ENCODE results near the gene CPXM1. TPM values are rescaled to one million over a fixed set of nuclear protein-coding genes. Genes with fewer than 3 reads are reported as not detected.
"Not testable (repeated sequence)": the region's sequence is repeated elsewhere in the genome, so short reads cannot be mapped to it uniquely, and the experiment has no call there.

Gene CPXM1
- total RNA-seq, 2 experiments from 2014 or later: 1.6 to 1.7 TPM

DNA sequence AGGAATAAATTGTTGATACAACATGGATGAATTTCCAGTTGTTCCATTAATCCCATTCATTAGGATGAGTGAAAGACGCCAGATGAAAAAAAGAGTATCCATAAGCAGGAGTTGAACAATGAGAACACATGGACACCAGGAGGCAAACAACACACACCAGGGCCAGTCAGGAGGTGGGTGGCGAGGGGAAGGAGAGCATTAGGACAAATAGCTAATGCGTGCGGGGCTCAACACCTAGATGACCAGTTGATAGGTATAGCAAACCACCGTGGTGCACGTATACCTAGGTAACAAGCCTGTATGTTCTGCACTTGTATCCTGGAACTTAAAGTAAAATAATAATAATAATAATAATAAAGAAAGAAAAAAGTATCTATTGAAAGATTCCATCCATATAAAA, 28.9 kb upstream of the CPXM1 start:
- ChIA-PET CTCF (no interaction called here), POLR2A (no interaction called here)

- POLR2A ChIA-PET: no interaction called here
- CTCF ChIA-PET: no interaction called here
These were observed 26.2 kb upstream of the CPXM1 start for GRCh38 chr20:2826655-2827054.

DNA sequence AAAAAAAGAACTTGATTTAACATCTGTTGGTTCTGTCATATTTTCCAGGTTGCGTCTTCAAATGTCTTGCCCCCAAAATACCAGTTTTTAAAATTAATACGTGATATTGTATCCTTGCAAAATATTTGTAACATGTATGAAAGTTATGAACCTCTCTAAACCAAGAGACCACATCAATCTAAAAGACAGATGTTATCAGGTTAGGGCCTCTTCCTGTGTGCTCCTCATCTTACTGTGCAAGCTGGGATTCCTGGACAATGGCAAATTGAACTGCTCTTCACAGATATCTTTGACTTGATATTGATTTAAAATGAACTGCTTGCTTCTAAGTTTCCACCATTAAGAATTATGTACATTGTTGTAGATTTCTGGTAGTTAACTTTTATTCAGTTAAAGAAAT, 25.3 kb upstream of the CPXM1 start:
- CTCF ChIA-PET: no interaction called here
- POLR2A ChIA-PET: no interaction called here

- ChIA-PET CTCF (no interaction called here), POLR2A (no interaction called here)
These were observed 21.6 kb upstream of the CPXM1 start for GRCh38 chr20:2822073-2822472.

- CTCF ChIA-PET: no interaction called here
- POLR2A ChIA-PET: no interaction called here
These were observed 20.8 kb upstream of the CPXM1 start for GRCh38 chr20:2820896-2821869.

DNA sequence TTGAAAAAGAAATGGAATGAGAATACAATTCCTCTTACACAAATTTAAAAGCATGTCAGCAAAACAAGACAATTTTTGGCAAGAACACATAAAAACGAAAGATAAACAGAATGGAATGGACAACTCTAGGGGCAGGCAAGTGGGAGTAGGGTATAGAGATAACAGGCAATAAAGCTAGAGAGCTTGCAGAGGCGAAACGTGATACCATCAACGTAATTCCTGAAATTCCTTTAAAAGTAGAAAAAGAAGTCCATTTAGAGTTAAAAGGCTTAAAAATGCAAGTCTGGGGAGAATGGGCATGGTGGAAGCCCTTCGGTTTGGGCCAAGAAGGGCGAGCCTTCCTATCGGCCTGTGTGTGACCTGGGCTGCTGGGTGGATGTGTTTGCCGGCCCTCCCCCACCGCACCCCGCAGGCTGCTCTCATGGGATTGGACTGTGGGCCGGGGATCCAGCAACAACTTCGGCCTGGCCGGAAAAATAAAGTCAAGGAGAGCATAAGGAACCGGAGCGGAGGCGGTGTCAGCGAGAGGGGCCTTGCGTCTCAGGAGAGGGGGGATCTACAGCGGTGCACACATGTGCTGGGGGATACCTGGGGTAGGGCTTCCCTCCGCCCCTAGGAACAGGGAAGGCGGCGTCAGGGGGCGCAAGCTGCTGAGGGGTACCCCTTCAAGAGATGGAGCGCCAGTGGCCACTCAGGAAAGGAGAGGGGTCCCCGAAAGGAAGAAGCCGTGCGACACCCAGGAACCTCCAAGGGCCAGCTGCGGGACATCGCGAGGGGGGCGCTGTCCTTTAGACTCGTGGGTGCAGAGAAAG, 19.9 kb upstream of the CPXM1 start:
- CTCF ChIA-PET: no interaction called here
- POLR2A ChIA-PET: no interaction called here

DNA sequence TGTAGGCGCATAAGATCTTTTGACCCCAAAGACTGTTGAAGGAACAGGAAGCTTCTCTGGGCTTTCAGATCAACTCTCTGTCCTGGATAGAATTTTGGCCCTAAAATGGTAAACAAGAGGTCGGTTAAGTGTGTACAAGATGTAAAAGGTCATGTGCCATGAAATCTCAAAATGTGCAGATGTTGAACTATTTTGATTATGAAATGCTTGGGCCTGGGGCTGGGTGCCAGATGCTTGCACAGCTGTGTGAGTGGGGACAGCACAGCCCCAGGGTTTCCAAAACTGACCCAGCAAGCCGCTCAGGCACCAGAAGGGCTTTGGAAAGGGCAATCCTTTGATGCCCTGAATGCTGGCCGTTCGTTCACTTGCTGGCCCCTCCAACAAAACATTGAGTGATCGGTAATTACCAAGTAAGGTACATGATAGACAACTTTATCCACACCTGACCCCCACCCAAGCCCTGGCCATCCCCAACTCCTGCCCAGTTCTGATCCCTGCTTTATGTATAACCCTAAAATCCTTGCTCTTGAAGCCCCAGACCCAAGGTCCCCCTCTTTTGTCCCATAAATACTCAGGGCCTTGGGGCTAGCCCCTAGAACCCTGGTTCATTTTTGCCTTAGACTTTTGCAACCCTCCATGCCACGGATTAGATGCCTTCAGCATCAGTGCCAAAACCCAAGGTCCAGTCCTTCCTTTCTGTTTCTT, 17.6 kb upstream of the CPXM1 start:
- ChIA-PET CTCF (no interaction called here), POLR2A (no interaction called here)

DNA sequence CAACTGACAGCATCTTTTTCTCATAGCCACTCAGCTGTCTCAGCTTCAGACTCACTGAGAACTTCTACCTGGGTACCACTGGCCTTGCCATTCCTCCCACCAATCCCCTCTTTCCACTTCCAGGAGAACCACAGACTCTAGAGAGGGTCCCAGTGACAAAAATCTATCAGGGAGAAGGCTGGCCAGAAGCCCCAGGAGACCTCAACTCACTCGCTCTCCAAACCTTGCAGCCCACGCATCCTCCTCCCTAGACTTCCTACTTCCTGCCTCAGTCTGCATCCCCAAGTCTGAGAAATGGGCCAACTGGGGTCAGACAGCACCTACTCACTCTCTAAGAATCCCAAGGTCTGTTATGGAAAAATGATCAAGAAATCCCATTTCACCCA, 16.9 kb upstream of the CPXM1 start:
- ChIA-PET CTCF (no interaction called here), POLR2A (no interaction called here)

GRCh38 chr20:2816583-2817340, 16.3 kb upstream of the CPXM1 start:
- POLR2A ChIA-PET: no interaction called here

GRCh38 chr20:2816030-2816582, 15.7 kb upstream of the CPXM1 start, which contains the start of gene TMEM239:
TMEM239 (plus strand) TSS chr20:2816364; CDS start chr20:2816555, 191 bp downstream.
- CTCF ChIA-PET: interaction anchor here (0.8 kb wide), 1 partner anchor 40 kb away, joined by 3 read pairs; no protein-coding TSS in a partner anchor
- POLR2A ChIA-PET: no interaction called here

More at GRCh38 chr20:2816583-2817340, 16.3 kb upstream of the CPXM1 start:
- CTCF ChIA-PET: interaction anchor here (0.8 kb wide), 1 partner anchor 39 kb away, joined by 3 read pairs; no protein-coding TSS in a partner anchor

GRCh38 chr20:2815242-2815900, 14.9 kb upstream of the CPXM1 start:
- ChIA-PET CTCF (no interaction called here), POLR2A (no interaction called here)

GRCh38 chr20:2814587-2815051, 14.2 kb upstream of the CPXM1 start, which contains the start of gene C20orf141:
C20orf141 (plus strand) TSS chr20:2814987; CDS start chr20:2815185, 198 bp downstream.
- ChIA-PET POLR2A (no interaction called here), CTCF (no interaction called here)

DNA sequence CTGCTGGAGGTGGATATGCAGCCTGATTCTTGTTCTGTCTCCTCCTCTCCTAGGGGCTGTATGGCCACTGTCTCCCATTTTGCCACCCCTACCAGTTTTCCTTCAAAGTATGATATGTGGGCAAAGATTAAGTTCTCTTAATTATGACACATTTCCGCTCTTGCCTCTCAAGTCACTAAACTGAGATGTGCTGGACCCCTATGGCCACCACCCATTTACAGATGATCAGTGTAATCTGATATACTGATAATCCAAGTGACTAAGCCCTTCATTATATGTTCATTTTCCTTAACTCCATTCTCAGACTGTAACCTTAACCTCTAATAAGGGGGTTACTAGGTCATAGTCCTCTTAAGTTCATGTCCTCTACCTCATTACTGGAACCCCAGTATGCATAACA, 13.6 kb upstream of the CPXM1 start:
- ChIA-PET POLR2A (no interaction called here), CTCF (no interaction called here)

- ChIA-PET CTCF (interaction anchor here (0.7 kb wide), 1 partner anchor 10 kb away, joined by 3 read pairs; no protein-coding TSS in a partner anchor), POLR2A (no interaction called here)
These were observed 11.8 kb upstream of the CPXM1 start for GRCh38 chr20:2812189-2812588.

GRCh38 chr20:2809690-2810089, 9.3 kb upstream of the CPXM1 start:
- POLR2A ChIA-PET: no interaction called here
- CTCF ChIA-PET: no interaction called here

GRCh38 chr20:2807929-2808328, 7.5 kb upstream of the CPXM1 start:
- CTCF ChIA-PET, POLR2A ChIA-PET: not testable (repeated sequence)

DNA sequence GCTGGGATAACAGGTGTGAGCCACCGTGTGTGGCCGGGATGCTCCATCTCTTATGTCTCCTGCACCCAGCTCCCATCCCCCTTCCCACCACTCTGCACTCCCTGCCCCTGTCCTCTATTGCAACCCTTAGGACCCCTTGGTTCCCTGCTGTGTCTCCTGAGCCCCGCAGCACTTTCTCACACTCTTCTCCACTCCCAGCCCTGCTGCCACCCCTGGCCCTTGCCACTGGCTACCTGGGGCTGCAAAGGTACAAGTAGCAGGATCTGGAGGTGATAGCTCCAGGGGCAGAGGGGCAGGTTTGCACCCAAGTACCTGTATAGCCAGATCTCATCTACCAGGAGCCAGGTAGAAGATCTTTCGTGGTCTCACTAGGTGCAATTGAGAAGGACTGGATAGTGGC, 6.6 kb upstream of the CPXM1 start:
- ChIA-PET CTCF (no interaction called here), POLR2A (no interaction called here)

- ChIA-PET POLR2A (no interaction called here), CTCF (no interaction called here)
These were observed 5.9 kb upstream of the CPXM1 start for GRCh38 chr20:2806351-2806701.
